ENCODE results near the gene THEMIS. TPM values are rescaled to one million over a fixed set of nuclear protein-coding genes. Genes with fewer than 3 reads are reported as not detected.

Gene THEMIS
- total and polyA plus RNA-seq, 2 of the 4 experiments (the other 2 are of a cell fraction), result not detected

GRCh38 chr6:127807806-127808517, 92.9 kb downstream of the THEMIS start:
- no peak overlapping the region for H3K14ac ChIP-seq (replicated peaks; ENCODE audit: low read depth, low read length)
- H3K4me1 ChIP-seq (ENCODE audit: control insufficient read depth, insufficient read depth, low read length), result no peaks in the 10 kb centered on the region
- H4K5ac ChIP-seq (ENCODE audit: low read depth, low read length), result no peak overlapping the region
- in situ Hi-C loops (cut with MboI; ENCODE audit: low sequenced_read_pairs), result no loop called here
- H3K27ac ChIP-seq (ENCODE audit: insufficient read depth, low read length), result no peak overlapping the region
- ChIA-PET CTCF (interaction anchor here (0.6 to 1.1 kb wide), 3 partner anchors 22 to 287 kb away, joined by 3 read pairs; no protein-coding TSS in a partner anchor), POLR2A (ENCODE audit: unreplicated experiment) (no interaction called here)
- H2BK15ac ChIP-seq (ENCODE audit: low read depth, low read length), result no peak overlapping the region
- no peaks in the 10 kb centered on the region for H3K36me3 ChIP-seq (ENCODE audit: control insufficient read depth, insufficient read depth, low read length)
- no peak overlapping the region for H4K8ac ChIP-seq (ENCODE audit: low read depth in 2 of 2, low read length in 2 of 2)
- H2AFZ ChIP-seq (replicated peaks; ENCODE audit: low read length, poor library complexity), result no peak overlapping the region
- ATAC-seq (ENCODE audit: low read depth), result no peak
- H3K4me3 ChIP-seq (ENCODE audit: insufficient read depth, low read depth, low read length), result no peak overlapping the region
- no peaks in the 10 kb centered on the region for H3K9me1 ChIP-seq (ENCODE audit: insufficient read depth, low read length)
- DNase-seq, result no peak
- no peak overlapping the region for H2AK5ac ChIP-seq (ENCODE audit: low read depth, low read length)
- H2BK120ac ChIP-seq (ENCODE audit: low read depth, low read length), result no peak overlapping the region
- no peak overlapping the region for H3K4ac ChIP-seq (ENCODE audit: low read depth, low read length)
- peaks cover 5% of the 10 kb centered on the region for H3K27me3 ChIP-seq (ENCODE audit: control insufficient read depth, insufficient read depth, low read length)
- no peak overlapping the region for H3K23ac ChIP-seq (ENCODE audit: low read depth, low read length)
- no peaks in the 10 kb centered on the region for H3K9me3 ChIP-seq (ENCODE audit: control insufficient read depth, insufficient read depth, low read length)
- WGBS, 2 experiments (ENCODE audit: extremely low coverage in 2 of 2, insufficient read length in 1 of 2), result 59% methylated on average over 2 of the region's 4 CpGs; no CpG with 5 or more reads in 1 of the 2 experiments
- dilution Hi-C loops (cut with HindIII; ENCODE audit: low sequenced_read_pairs, unreplicated experiment), result no loop called here
- TF ChIP-seq, protein P1, sequence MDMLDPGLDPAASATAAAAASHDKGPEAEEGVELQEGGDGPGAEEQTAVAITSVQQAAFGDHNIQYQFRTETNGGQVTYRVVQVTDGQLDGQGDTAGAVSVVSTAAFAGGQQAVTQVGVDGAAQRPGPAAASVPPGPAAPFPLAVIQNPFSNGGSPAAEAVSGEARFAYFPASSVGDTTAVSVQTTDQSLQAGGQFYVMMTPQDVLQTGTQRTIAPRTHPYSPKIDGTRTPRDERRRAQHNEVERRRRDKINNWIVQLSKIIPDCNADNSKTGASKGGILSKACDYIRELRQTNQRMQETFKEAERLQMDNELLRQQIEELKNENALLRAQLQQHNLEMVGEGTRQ (IDR thresholded peaks at IDR 0.05; ENCODE audit: low read depth, low read length), result no peak
- TF ChIP-seq FOS (IDR thresholded peaks at IDR 0.05; ENCODE audit: low read depth, low read length) (no peak), RFX5 (IDR thresholded peaks at IDR 0.05; ENCODE audit: low read depth, low read length) (no peak), MXI1 (IDR thresholded peaks at IDR 0.05; ENCODE audit: borderline replicate concordance, low read depth, low read length) (no peak), RCOR1 (IDR thresholded peaks at IDR 0.05; ENCODE audit: insufficient replicate concordance, low read length) (no peak), NFE2L2 (IDR thresholded peaks at IDR 0.05; ENCODE audit: low read depth, low read length) (no peak), POLR2A (IDR thresholded peaks at IDR 0.05; ENCODE audit: low read depth, low read length) (no peak), MAZ (IDR thresholded peaks at IDR 0.05; ENCODE audit: borderline replicate concordance, low read depth, low read length) (no peak), BHLHE40 (IDR thresholded peaks at IDR 0.05; ENCODE audit: low read depth, low read length) (no peak), RAD21 (IDR thresholded peaks at IDR 0.05; ENCODE audit: low read length) (no peak), CHD1 (IDR thresholded peaks at IDR 0.05; ENCODE audit: low read depth, low read length) (no peak), SMC3 (IDR thresholded peaks at IDR 0.05; ENCODE audit: low read depth, low read length) (no peak), MAFK (IDR thresholded peaks at IDR 0.05; ENCODE audit: low read depth, low read length) (no peak), CEBPB (IDR thresholded peaks at IDR 0.05; ENCODE audit: low read depth, low read length) (no peak)
- TF ChIP-seq, protein P2, sequence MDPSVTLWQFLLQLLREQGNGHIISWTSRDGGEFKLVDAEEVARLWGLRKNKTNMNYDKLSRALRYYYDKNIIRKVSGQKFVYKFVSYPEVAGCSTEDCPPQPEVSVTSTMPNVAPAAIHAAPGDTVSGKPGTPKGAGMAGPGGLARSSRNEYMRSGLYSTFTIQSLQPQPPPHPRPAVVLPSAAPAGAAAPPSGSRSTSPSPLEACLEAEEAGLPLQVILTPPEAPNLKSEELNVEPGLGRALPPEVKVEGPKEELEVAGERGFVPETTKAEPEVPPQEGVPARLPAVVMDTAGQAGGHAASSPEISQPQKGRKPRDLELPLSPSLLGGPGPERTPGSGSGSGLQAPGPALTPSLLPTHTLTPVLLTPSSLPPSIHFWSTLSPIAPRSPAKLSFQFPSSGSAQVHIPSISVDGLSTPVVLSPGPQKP (IDR thresholded peaks at IDR 0.05; ENCODE audit: borderline replicate concordance, low read depth, low read length), result no peak
- TF ChIP-seq, protein P3, sequence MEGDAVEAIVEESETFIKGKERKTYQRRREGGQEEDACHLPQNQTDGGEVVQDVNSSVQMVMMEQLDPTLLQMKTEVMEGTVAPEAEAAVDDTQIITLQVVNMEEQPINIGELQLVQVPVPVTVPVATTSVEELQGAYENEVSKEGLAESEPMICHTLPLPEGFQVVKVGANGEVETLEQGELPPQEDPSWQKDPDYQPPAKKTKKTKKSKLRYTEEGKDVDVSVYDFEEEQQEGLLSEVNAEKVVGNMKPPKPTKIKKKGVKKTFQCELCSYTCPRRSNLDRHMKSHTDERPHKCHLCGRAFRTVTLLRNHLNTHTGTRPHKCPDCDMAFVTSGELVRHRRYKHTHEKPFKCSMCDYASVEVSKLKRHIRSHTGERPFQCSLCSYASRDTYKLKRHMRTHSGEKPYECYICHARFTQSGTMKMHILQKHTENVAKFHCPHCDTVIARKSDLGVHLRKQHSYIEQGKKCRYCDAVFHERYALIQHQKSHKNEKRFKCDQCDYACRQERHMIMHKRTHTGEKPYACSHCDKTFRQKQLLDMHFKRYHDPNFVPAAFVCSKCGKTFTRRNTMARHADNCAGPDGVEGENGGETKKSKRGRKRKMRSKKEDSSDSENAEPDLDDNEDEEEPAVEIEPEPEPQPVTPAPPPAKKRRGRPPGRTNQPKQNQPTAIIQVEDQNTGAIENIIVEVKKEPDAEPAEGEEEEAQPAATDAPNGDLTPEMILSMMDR (conservative IDR thresholded peaks at IDR 0.05; ENCODE audit: low read depth, low read length), result no peak
- intact Hi-C loops (cut with micrococcal nuclease), result no loop called here
- no peak overlapping the region for H3K9ac ChIP-seq (ENCODE audit: low read depth, low read length)
- BruUV-seq (replicated peaks), result no TSS peak
- H3K79me1 ChIP-seq (ENCODE audit: low read depth in 1 of 2, low read length in 2 of 2), result no peaks in the 10 kb centered on the region
- H4K91ac ChIP-seq (ENCODE audit: insufficient read depth, low read depth, low read length), result no peak overlapping the region
- no peak overlapping the region for H2AK9ac ChIP-seq (replicated peaks; ENCODE audit: low read depth, low read length, poor library complexity)
- H2BK5ac ChIP-seq (ENCODE audit: low read depth, low read length, poor library complexity, severe bottlenecking), result no peak overlapping the region
- no peak overlapping the region for H3K56ac ChIP-seq (ENCODE audit: extremely low read depth, insufficient read depth, low read length)
- no peaks in the 10 kb centered on the region for H4K20me1 ChIP-seq (ENCODE audit: insufficient read depth, low read length)
- H2BK20ac ChIP-seq (ENCODE audit: low read depth, low read length), result no peak overlapping the region
- H3K18ac ChIP-seq (ENCODE audit: low read depth, low read length), result no peak overlapping the region
- no peak overlapping the region for H3K4me2 ChIP-seq (ENCODE audit: low read depth, low read length)

Data from IMR-90 (cell line).